PC-3 (cell line): ENCODE data around the gene CDK19. TPM values are rescaled to one million over a fixed set of nuclear protein-coding genes. Genes with fewer than 3 reads are reported as not detected.
"Not testable (repeated sequence)": the region's sequence is repeated elsewhere in the genome, so short reads cannot be mapped to it uniquely, and the experiment has no call there.

Experiments used
- ATAC-seq: fragments of 200-7000 bp; cut with Tn5 transposase; 2 replicates; pipeline ENCODE4 v1.9.1; 2020; ENCODE audit warnings: mild to moderate bottlenecking, moderate library complexity
- BruUV-seq: library from RNA; stranded (reverse); fragments of 400-500 nt; replicated peaks from 2 replicates; lab custom pipeline; 2021; lab: Mats Ljungman, UMichigan
- CTCF ChIA-PET: fragments of 300-600 bp; sonication (Branson Sonifier 250); formaldehyde crosslinking; loops from one replicate; lab custom pipeline; 2022; ENCODE audit warnings: antibody characterized with exemption; lab: Charles Lee
- POLR2A ChIA-PET: fragments of 300-600 bp; sonication (Branson Sonifier 250); formaldehyde crosslinking; loops from one replicate; lab custom pipeline; 2022; ENCODE audit warnings: antibody characterized with exemption; ENCODE audit not compliant: unreplicated experiment; lab: Charles Lee
- DNase-seq: peaks from one replicate; pipeline ENCODE4 v3.0.0-alpha.2; 2015
- H2AFZ ChIP-seq: fragments of 300-600 bp; sonication (generic); 2 replicates; pipeline ENCODE4 v1.6.0; 2016; ENCODE audit warnings: antibody characterized with exemption, low read length
- H3F3A ChIP-seq: fragments of 300-600 bp; sonication (generic); one replicate; pipeline ENCODE4 v1.6.0; 2017; ENCODE audit warnings: antibody characterized with exemption, low read length, control low read depth, mild to moderate bottlenecking; ENCODE audit not compliant: unreplicated experiment
- H3K27ac ChIP-seq: fragments of 300-600 bp; sonication (generic); 2 replicates; pipeline ENCODE4 v1.5.1; 2016; ENCODE audit warnings: mild to moderate bottlenecking, low read length
- H3K27me3 ChIP-seq: fragments of 300-600 bp; sonication (generic); 2 replicates; pipeline ENCODE4 v1.6.1; 2016; ENCODE audit warnings: low read length, mixed read lengths
- H3K36me3 ChIP-seq: fragments of 300-600 bp; sonication (generic); 2 replicates; pipeline ENCODE4 v1.6.1; 2016; ENCODE audit warnings: low read depth, mixed run types, low read length, mixed read lengths
- H3K4me1 ChIP-seq: fragments of 300-600 bp; sonication (generic); 2 replicates; pipeline ENCODE4 v1.5.1; 2016; ENCODE audit warnings: low read length; ENCODE audit not compliant: insufficient read depth
- H3K4me2 ChIP-seq: fragments of 300-600 bp; sonication (generic); 2 replicates; pipeline ENCODE4 v1.6.0; 2016; ENCODE audit warnings: low read length
- H3K4me3 ChIP-seq: fragments of 300-600 bp; sonication (generic); 2 replicates; pipeline ENCODE4 v1.5.1; 2016; ENCODE audit warnings: mild to moderate bottlenecking, low read length, mixed read lengths
- H3K79me2 ChIP-seq: fragments of 300-600 bp; sonication (generic); 2 replicates; pipeline ENCODE4 v1.6.1; 2017; ENCODE audit warnings: low read length, mixed read lengths
- H3K9ac ChIP-seq: fragments of 300-600 bp; sonication (generic); 2 replicates; pipeline ENCODE4 v1.6.0; 2016; ENCODE audit warnings: mild to moderate bottlenecking, low read length
- H3K9me2 ChIP-seq: fragments of 300-600 bp; sonication (generic); replicated peaks from 2 replicates; pipeline ENCODE4 v1.6.1; 2016; ENCODE audit warnings: mixed run types, low read length, mixed read lengths
- H3K9me3 ChIP-seq: fragments of 300-600 bp; sonication (generic); 2 replicates; pipeline ENCODE4 v1.6.1; 2016; ENCODE audit warnings: low read length, mixed read lengths
- H4K20me1 ChIP-seq: fragments of 300-600 bp; sonication (generic); 2 replicates; pipeline ENCODE4 v1.6.1; 2016; ENCODE audit warnings: low read length, mixed read lengths
- CTCF ChIP-seq: fragments of 300-600 bp; sonication (generic); conservative IDR thresholded peaks from 2 replicates; pipeline ENCODE4 v1.5.1; 2017; ENCODE audit warnings: antibody characterized with exemption, low read depth, mild to moderate bottlenecking, low read length
- EZH2 ChIP-seq: fragments of 300-600 bp; sonication (generic); IDR thresholded peaks from one replicate; pipeline ENCODE4 v1.6.1; 2017; ENCODE audit warnings: antibody characterized with exemption, mild to moderate bottlenecking, low read length; ENCODE audit not compliant: unreplicated experiment
- EZH2phosphoT487 ChIP-seq: fragments of 300-600 bp; sonication (generic); IDR thresholded peaks from 2 replicates; pipeline ENCODE4 v1.6.1; 2018; ENCODE audit warnings: mild to moderate bottlenecking, antibody characterized with exemption, low read length, borderline replicate concordance
- intact Hi-C: fragments of 100-400 bp; cut with micrococcal nuclease; formaldehyde crosslinking; loops from 2 replicates; pipeline ENCODE4 v1.9.0; 2023
- total RNA-seq: library from RNA; depleted of rRNA; stranded (reverse); fragments of >200 nt; gene quantifications from 2 replicates; pipeline ENCODE4 v1.2.3, GENCODE V29; 2014

The CDK19 gene
- total RNA-seq, 1 experiment from 2014 or later, result 4.2 TPM

- H3K9me2 ChIP-seq, result no peaks in the 10 kb centered on the region
- no peaks in the 10 kb centered on the region for H3K27me3 ChIP-seq
- H4K20me1 ChIP-seq, result no peaks in the 10 kb centered on the region
- no peak overlapping the region for H3K27ac ChIP-seq
- H3K9me3 ChIP-seq, result no peaks in the 10 kb centered on the region
- H3K9ac ChIP-seq, result no peak overlapping the region
- H3K36me3 ChIP-seq, result no peaks in the 10 kb centered on the region
- no peak for DNase-seq
- no peak overlapping the region for H3K4me2 ChIP-seq
- H3F3A ChIP-seq, result no peaks in the 10 kb centered on the region
- no peak for ATAC-seq
- no peaks in the 10 kb centered on the region for H3K4me1 ChIP-seq
- no peak overlapping the region for H2AFZ ChIP-seq
- no peaks in the 10 kb centered on the region for H3K79me2 ChIP-seq
- TF ChIP-seq CTCF (no peak), EZH2 (no peak), EZH2phosphoT487 (no peak)
- intact Hi-C loops, result no loop called here
- H3K4me3 ChIP-seq, result no peak overlapping the region
- POLR2A ChIA-PET, result no interaction called here
- CTCF ChIA-PET, result no interaction called here
- no TSS peak for BruUV-seq
Measured at GRCh38 chr6:110723017-110723416, 92.3 kb downstream of the CDK19 start.

- Histone ChIP-seq H3K27me3 (no peaks in the 10 kb centered on the region), H3K9me3 (no peaks in the 10 kb centered on the region), H3K4me3 (no peak overlapping the region), H4K20me1 (no peaks in the 10 kb centered on the region), H3K79me2 (no peaks in the 10 kb centered on the region), H3K9me2 (no peaks in the 10 kb centered on the region), H3F3A (no peaks in the 10 kb centered on the region), H2AFZ (no peak overlapping the region), H3K9ac (no peak overlapping the region), H3K36me3 (no peaks in the 10 kb centered on the region), H3K27ac (no peak overlapping the region), H3K4me1 (no peaks in the 10 kb centered on the region), H3K4me2 (no peak overlapping the region)
- ChIA-PET POLR2A (no interaction called here), CTCF (no interaction called here)
- DNase-seq (peak; percentile 18), ATAC-seq (no peak)
- intact Hi-C loops, result no loop called here
- no peak for TF ChIP-seq EZH2
- TF ChIP-seq EZH2phosphoT487, result no peak
- TF ChIP-seq CTCF, result no peak
- BruUV-seq, result no TSS peak
Measured at GRCh38 chr6:110720066-110720465, 95.2 kb downstream of the CDK19 start.

GRCh38 chr6:110719601-110720000 is 95.7 kb downstream of the CDK19 start:
- H3K9ac ChIP-seq, CTCF ChIA-PET, H4K20me1 ChIP-seq, POLR2A ChIA-PET, H3K36me3 ChIP-seq, H2AFZ ChIP-seq, H3K4me1 ChIP-seq, H3K9me2 ChIP-seq, H3K9me3 ChIP-seq, BruUV-seq, H3F3A ChIP-seq, H3K27me3 ChIP-seq, ATAC-seq, H3K27ac ChIP-seq, H3K4me3 ChIP-seq, H3K79me2 ChIP-seq, intact Hi-C loops, DNase-seq, H3K4me2 ChIP-seq: not testable (repeated sequence)
